Germinal center (tissue), 1 donor: ENCODE results near the gene SFMBT2.

Experiments used
- DNase-seq: peaks from one replicate; pipeline ENCODE4 v3.0.0; 2012; ENCODE audit warnings: mixed read lengths, low spot score

SFMBT2 gene

DNA sequence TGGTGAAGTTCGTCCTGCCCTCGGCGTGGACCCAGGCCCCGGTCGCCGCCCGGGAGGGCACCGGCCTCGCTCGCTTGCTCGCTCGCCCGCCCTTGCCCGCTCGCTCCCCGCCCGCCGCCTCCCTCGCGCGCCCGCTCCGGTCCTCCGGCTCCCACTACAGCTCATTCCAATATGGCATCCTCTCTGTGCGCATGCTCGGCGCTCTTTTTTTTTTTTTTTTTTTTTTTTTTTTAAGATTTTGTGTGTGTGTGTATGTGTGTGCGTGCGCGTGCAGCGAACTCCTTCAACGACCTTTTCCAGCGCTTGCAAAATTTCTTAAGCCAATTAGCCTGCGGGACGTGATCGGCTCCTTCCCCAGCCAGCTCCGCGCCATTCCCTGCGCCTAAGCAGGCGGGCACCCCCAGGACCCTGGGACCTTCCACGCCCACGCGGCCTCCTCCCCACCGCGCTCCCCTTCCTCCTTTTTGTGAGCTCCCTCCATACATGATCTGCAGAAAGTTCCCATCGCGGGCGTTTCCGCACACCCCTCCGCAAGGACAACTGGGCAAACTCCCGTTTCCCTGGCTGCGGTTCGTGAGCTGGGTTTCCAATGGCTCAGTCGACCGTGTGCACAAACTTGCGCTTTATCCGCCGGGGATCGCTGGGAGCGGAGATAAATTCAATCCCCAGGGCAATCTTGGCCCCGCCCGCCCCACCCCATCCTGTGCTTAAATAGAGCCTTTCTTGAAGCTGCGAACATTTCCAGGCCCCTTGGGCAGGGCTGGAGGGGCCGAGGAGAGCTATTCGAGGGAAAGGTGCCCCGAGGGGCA lies at the start of gene SFMBT2:
TSS of gene SFMBT2 (minus strand) at position 173 of the 809 bp plus-strand sequence. CDS start 29,136 bp downstream, outside the sequence.
- DNase-seq = peak; percentile 79

DNA sequence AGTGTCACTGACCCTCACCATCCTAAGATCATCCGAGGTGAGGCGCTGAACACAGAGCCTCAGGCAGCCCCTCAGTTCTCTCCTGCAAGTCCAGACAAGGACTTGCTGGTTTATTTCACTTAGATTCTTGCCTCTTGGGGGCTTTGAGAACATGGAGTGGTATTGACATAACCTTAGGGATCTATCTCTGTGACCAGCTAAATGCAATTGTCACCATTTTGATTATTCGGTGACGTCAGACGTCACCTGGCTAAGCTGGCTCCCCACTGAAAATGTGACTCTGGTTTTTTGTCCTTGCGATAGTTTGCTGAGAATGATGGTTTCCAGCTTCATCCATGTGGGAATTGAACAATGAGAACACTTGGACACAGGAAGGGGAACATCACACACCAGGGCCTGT lies 49.2 kb upstream of the SFMBT2 start:
- DNase-seq = no peak

DNA sequence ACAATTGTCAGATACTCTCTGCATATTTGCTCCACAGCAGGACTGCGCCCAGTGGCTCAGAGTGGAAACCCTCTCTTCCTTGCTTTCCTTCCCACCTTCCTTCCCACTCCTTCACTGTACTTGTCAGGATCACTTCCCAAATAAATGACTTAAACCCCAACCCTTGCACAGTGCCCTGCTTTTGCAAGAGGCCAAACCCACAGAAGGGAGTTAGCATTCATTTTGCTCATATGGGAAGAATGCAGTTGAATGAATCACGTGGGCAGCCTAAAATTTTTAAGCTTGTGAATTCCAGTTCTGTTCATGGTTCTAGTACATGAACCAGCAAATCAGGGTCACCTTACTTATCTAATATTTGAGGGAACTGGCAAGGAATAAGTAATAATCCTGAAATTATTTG lies 47.7 kb upstream of the SFMBT2 start:
- no peak for DNase-seq

DNA sequence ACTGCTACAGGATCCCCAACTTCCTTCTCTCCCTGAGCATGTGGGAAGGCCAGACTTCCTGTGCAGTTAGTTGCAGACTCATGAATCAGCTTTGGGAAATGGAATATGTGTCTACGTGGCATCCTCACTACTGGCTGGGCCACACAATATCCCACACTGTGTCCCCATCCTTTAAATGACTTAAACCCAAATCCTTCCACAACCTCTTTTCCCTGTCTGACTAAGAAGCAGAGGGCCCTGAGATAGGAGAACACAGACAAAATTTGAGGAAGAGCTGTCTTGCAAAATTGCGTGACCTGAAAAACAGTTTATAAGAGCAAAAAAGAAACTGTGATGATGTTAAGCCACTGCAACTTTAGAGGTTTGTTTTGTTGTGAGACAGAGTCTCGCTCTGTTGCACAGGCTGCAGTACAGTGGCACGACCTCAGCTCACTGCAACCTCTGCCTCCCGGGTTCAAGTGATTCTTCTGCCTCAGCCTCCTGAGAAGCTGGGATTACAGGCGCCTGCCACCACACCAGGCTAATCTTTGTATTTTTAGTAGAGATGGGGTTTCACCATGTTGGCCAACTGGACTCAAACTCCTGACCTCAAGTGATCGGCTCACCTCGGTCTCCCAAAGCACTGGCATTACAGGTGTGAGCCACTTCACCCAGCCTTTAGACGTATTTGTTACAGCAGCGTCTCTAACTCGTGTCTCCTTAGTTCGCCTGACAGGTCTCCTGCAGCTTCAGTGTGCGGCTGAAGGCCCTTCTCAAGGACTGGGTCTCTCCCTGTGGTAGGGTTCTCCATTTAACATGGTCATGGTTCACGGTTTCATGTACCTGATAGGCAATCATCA lies 46.9 kb upstream of the SFMBT2 start:
- DNase-seq = no peak

DNA sequence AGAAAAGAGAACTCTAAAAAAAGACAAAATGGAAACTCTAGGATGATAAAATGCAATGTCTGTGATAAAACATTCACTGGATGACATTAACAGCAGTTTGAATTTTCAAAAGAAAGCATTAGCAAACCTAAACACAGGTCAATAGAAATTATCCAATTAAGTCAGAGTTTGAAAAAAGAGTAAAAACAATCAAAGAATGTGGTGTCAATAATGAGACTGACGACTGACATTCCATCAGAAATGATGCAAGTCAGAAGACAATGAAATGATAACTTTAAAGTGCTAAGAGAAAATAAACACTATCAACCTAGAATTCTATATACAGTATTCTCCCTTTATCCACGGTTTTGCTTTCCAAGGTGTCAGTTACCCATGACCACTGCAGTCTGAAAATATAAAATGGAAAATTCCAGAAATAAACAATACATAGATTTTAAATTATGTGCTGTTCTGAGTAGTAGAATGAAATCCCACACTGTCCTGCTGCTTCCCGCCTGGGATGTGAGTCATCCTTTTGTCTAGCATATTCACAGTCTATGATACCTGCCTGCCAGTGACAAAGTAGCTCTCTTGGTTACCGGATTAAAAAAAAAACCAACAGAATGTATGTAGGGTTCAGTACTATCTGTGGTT lies 38.3 kb upstream of the SFMBT2 start:
- DNase-seq = no peak

DNA sequence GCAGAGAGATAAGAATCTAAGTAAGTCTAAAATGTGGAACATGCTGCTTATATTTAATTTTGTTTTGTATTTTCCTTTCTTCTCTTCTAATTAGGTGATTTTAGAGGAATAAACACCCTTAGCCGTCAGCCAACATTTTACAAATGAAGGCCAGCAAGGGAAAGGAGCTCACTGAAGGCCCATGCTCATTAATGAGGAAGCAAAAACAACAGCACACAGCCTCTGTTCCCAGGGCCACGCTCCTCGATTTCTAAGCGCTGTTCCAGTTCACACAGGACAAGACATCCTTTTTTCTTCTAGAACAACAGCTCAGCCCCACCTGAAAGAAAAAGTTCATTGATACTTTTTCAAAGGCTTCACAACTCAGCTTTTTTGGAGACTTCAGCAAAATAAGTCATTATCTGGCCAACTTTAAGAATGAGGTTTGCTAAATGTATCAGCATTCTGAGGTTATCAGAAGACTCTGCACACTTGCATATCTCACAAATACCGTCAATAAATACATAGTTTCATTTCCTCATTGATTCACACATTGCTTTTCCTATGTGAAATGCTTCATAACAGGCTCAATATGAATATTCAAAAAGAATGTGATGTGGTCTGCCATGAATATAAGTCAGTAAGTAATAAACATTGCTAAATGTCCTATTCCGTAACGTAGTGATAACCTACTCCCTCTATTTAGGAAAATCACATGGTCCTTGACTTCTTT lies 34.8 kb upstream of the SFMBT2 start:
- peak; percentile 42 for DNase-seq

DNA sequence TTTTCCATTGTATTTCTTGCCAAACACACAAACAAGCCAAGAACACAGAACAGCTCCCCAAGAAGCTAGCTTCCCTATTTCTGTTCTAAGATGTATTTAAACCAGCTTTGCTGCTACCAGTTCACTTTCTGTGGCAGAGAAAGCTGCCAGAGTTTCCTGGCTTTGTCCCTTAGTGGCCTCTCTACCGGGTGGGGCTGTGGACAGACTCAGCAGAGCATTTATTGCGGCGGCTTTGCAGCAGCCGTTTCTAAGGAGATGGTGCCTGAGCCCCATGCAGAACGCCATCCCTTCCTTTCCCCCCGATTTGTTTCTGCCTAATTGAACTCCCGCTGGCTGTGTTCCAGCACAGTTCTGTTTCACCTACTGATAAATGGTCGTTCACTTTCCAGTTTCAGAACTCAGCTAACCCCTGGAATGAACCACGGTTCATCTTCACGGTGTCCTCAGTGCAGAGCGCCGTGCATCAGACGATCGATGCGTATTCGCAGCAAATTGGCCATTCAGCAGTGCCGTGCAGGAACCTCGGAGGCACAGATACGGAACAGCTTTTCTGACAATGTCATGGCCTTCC lies 33.8 kb upstream of the SFMBT2 start:
- DNase-seq = no peak

DNA sequence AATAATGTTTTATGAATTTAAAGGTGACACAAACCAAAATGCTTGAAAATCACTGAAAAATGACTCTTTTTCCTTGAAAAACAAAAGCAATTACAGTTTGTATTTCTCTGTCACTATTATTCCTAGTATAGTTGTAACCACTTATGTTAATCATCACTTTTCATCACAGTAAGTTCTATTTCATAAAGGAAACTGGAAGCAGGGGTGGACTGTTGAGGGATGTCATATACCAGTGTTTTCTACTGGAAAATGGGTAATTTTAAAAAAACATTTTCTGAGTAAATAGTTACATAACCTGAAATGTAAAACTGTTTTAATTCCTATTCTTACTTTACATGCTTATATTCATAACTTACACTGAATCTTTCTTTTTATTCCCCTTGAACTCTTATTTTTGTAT lies 32.2 kb upstream of the SFMBT2 start:
- DNase-seq = no peak

DNA sequence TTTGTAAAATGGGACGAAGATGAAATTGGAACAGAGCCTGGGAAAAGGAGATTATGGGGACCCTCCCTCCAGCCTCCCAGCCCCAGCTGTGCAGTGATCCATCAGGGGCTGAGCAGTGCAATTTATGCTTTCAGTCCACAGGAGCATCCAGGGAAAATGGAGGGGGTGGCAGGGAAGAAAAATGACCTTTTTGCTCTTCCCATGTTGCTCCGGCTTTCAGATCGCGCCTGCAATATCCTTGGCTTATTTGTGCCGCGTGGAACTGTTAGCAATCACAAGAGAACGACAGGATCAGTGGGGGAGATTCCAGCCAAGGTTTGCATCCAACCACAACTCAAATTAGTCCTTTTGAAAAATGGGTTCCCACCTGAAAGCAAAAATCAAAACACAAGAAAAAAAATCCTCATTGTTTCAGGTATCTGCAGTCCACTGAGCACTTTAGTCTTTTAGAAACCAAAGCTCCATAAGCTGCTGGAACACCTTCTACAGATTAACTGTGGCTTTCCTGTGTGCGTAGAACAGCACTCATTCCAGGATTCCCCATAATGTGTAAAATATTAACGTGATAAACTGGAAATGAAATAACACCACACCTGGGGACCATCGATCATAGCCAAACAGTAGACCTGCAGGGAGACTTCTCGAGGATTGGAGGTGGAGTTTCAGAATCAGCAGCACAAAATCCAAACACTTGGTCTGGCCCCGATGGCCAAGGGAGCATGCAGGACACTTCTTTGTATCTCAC lies 30.7 kb upstream of the SFMBT2 start:
- no peak for DNase-seq

DNA sequence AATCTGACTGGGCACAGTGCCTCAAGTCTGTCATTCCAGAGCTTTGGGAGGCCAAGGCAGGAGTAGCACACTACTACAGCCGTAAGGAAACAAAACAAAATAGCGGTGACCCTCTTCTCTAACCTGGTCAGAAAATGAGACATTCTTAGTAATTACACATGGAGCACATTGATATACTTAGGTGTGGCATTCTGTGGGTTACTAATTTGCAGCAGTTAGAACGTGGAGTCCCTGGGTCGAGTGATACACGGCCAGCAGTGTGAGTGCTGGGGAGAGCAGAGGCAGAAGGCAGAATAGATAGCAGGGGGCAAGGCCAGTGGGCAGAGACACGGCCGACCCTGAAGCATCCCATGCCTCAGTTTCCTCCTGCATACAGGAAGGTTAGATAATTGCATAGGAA lies 28.9 kb upstream of the SFMBT2 start:
- DNase-seq = no peak

DNA sequence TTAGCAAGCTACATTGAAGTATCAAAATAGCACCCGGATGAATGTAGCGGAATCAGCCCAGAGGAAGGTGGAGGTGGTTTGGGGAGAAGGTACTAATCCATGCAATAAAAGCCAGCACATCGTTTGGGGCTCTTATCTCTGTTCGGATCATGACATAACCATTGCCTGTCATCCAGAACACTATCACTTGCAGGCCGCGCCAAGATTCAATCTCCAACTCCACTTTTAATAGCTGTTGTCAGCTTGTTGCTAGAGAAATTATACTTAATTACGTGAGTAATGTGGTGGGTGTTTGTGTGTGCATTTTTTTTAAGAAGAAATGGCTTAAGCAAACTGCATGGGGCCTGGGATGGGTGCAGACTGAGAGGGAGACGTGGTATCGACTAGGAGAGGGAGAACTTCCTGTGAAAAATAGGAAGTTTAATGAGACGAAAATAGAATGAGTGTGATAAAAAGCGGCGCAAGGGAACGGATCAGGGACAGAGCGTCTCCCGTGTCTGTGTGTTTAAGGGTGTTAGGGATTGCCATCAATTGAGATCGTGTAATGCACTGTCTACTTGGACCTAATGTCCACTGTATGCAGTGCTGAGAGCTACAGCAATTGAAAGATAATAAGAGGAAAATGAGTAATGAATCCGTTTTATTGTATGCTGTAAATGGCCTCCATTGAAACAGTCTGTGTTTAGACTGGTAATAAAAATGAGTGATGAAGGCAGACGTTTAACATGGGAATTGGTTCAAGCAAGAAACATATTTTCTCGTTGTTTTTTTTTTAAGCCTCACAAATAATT lies 27.6 kb upstream of the SFMBT2 start:
- no peak for DNase-seq

DNA sequence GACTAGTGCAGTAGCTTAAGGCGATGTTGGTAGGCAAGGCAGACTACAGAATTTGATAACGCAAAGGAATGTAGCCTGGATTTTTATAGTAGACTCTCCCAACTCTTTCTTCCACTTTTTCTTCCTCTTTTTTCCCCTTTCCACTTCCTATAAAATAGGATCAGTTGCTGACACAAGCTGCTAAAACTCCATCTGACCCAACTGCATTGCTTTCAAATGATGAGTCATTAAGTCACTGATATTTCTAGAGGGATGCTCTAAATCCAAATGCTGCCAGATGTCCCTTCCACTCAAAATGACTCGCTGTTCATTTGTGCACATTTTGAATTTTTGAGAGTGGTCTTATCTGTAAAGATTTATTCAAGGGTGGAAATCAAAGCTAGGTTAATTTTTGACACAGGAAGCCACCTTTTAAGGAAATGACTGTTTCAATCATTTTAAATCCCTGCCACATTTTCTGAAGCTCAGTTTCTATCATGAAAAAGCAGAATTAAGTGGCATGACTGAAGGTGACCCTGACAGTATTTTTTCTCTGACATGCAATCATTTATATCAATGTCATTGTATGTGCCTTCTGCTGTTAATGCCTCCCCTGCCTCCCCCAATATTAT lies 25.8 kb upstream of the SFMBT2 start:
- DNase-seq = no peak

DNA sequence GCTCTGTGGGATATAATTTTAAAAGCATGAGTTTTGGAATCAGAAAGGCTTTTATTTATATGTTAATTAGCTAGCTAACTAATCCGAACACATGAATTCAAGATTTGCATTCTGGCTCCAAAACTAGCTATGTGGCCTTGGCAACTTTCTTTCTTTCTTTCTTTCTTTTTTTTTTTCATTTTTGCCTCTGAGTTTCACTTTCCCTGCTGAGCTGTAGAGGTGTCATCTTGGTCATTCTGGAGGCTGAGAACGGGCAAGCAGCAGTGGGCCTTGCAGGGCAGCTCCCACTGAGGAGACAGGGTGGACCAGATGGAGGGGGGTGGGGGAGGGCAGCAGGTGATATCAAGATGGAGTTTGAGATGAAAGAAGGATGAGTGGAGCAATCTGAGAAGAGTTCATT lies 24.8 kb upstream of the SFMBT2 start:
- no peak for DNase-seq

DNA sequence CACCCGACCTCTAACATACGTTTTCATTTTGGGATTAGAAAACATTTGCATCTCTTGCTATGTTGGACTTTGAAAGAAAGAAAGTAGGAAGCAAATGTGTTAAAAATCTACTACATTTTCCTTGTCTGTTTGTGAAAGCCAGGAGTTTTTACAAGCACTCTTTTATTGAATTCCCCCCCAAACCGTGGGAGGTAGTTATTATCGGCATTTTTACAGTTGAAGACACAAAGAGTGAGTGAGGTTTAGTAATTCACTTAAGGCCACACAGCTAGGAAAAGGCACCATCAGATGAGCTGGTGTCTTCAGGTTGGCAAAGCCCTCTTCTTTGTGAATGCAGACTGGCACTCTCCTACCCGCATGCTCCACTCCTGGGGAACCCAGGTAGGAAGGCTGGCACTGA lies 23.5 kb upstream of the SFMBT2 start:
- no peak for DNase-seq

DNA sequence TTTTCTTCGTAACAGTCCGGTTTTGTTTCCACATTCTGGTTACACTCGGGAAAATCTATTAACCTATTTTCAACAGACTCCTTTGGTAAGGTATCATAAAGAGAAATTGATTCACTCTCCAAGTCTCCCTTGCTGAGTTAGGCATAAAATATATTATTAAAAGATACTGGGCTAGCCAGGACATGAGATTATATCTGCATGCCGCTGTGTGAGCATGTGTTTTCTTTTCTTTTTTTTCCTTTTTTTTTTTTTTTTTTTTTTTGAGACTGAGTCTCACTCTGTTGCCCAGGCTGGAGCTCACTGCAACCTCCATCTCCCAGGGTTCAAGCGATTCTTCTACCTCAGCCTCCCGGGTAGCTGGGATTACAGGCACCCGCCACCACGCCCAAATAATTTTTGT lies 23.0 kb upstream of the SFMBT2 start:
- no peak for DNase-seq

DNA sequence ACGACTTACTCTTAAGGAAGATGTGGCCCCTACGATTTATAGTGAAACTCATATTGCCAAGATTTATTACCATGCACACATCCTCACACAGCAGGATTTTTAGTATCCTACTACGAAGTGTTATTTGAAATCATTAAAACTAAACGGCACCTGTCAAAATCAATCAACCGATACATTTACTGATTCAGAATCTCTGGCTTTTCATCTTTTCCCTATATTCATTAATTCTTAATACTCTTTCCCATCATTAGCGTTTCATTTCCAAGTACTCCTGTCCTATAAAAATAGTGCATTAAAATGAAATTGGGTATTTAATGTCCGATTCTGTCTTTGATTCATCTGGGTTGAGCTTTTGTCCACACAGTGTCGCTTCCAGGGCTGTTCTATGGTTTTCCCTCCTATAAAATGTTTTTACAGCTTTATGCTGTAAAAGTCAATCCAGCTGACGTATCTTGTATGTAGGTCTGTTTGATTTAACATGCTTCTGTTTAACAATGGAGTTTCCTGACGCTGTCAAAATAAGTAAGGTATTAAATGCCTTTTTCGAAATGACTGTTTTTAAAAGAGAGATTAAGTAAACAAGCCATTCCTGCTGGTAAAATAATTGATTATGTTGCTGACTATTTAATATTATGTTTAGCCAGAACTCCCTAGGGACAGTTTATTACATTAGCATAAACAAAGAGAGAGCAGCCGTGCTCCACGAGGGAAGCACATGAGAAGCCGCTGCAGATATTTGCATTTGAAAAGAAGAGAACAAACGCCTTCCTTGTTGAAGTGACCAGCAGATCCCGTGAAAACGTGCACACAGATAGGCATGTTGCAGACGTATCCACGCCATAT lies 22.3 kb upstream of the SFMBT2 start:
- DNase-seq = no peak

DNA sequence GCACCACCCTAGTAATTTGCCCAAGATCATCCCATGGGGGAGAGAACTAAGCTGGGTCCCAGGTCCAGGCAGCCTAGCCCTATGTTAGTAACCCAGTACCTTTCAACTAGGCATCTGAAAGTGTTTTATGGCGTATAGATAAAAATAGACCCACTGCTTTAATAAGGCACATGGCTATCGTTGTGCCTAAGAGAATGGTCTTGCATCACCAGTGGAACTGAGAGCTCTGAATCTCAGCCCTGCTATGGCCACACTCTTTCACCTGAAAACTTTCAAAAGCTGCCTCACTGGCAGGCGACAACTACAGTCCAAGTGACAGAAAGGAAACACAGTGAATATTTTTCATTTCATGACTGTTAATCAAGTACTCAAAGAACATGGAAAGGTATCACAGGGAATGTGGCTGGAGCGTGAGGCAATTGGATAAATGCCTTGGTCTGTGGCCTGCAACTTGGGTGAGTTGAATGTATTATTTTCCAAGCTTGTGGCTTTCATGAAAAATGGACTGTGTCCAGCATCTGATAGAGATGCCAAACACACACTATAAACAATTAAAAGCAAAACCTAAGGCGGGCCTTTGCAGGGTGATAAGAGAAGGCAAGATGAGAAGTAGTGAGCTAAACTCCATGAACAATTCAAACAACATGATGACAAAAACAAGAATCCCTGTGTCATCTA lies 18.0 kb upstream of the SFMBT2 start:
- no peak for DNase-seq

DNA sequence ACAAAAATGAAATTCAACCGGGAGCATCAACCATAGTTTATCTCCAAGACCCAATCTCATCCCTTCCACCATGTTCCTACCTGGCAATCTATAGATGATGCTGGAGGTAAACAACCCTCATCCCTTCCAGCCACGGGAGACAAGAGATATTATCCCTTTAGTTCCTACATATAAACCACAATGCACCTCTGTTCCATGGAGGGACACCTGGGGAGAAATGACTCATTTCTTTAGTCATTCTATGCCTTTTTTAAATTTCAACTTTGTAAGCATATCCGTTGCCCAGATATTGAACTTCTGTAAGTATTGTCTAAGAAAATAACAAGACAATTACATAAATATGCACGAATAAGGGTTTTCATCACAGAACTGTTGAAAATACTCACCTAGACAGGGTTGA lies 15.5 kb upstream of the SFMBT2 start:
- DNase-seq = no peak
